Coronary artery (tissue), 2 donors: Measurements from ENCODE around the gene CR1.
"Not testable (repeated sequence)": the region's sequence is repeated elsewhere in the genome, so short reads cannot be mapped to it uniquely, and the experiment has no call there.

ENCODE experiments used
- DNase-seq: peaks from one replicate; pipeline ENCODE4 v3.0.0-alpha.2; 2017; ENCODE audit warnings: low spot score
- H3K27ac ChIP-seq, 2 donors: fragments of 200-600 bp; sonication (generic); one replicate each; pipeline ENCODE4 v1.5.1; 2016 to 2019
- H3K4me3 ChIP-seq: fragments of 200-600 bp; sonication (generic); 2 replicates; pipeline ENCODE4 v1.5.1; 2016; ENCODE audit warnings: mild to moderate bottlenecking, moderate library complexity
- CTCF ChIP-seq: fragments of 200-600 bp; sonication (generic); IDR thresholded peaks from one replicate; pipeline ENCODE4 v1.5.1; 2019; ENCODE audit warnings: antibody characterized with exemption

Gene CR1

GRCh38 chr1:207666342-207666741 lies 170.4 kb downstream of the CR1 start:
- no peak for DNase-seq
- no peak for TF ChIP-seq CTCF

DNA sequence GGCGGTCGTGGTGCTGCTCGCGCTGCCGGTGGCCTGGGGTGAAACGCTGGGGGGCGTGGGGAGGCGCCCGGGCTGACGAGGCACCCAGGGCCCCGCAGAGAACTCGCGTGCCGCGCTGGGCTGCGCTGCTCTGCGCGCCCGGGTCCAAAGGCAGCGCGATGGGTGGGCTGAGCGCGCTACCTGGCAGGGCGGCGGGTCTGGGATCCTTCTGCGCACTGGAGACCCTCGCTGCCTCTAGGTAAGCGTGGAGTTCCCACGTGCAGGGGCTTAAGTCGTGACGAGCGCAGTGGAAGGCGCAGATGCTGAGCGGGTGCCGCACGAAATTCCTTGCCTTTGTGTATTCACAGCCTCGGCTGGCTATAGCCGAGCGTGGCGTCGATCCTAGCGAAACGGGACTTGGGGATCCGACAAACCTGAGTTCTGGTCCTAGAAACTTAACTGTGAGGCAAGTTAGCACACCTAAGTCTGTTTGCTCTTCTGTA lies 173.6 kb downstream of the CR1 start:
- Histone ChIP-seq H3K4me3 (peak overlapping the region; percentile 39), H3K27ac (no peak overlapping the region)
- no peak for DNase-seq
- TF ChIP-seq CTCF = no peak

More at GRCh38 chr1:207666342-207666741, 170.4 kb downstream of the CR1 start:
- H3K27ac ChIP-seq = no peak overlapping the region
- H3K4me3 ChIP-seq = no peak overlapping the region

DNA sequence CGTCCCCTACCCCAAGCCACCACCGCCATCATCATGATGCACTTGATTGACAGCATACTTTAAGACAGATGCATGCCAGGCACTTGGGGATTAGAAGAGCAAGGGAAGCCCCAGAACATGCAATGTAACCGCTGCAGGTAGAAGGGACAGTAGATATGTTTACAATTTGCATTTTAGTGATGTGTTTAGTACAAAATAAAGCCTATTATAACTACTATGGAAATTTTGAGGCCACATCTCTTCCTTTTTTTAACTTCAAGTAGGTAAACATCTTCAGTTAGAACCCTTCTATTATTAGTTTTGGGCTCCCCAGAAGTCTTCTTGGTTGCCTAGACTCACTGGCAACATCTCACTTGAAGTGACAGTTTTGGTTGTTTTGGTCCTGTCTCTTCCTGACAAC lies 174.2 kb downstream of the CR1 start:
- DNase-seq = no peak
- Histone ChIP-seq H3K4me3 (no peak overlapping the region), H3K27ac (no peak overlapping the region)
- no peak for TF ChIP-seq CTCF

DNA sequence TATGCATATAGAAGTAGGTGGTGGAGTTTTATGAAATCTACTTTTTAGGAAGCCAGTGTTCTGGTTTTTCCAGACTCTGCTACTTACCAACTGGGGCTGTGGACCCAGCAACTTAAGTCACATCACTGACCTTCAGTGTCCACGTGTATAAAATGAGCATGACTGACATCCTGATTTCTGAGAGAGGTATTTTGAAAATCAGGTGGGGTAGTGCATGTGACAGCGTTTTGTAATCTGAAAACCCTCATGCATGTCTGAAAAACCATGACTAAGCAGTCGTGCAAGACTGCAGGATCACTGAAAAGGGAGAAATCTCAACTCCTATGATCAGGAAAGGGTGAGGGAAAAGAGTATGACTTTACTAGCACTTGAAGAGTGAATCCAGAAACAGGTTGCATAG lies 175.0 kb downstream of the CR1 start:
- TF ChIP-seq CTCF = no peak
- DNase-seq = no peak
- no peak overlapping the region for H3K4me3 ChIP-seq
- no peak overlapping the region for H3K27ac ChIP-seq

DNA sequence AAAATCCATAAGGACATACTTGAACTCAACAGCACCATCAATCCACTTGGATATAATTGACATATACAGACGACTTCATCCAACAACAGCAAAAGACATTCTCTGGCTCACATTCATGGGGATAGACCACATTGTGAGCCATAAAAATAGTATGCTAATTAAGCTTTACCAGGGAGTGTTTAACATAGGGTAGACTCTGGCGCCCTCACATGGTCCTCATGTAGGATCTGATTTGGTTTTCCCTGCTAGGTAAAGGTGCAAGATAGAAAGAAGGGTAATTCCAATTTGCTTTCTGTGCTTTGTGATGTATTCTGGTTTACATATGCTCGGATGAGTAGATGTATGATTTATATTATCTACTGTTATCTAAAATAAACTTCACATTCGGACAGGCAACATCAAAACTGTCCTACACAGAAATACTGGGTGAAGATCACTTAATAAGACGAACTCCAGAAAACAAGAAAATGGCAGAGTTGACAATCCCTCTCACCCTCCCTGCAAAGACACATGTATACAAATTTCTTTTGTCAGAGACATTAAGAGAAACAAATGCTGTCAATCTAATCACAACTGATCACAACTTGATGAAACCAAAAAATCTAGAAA lies 176.7 kb downstream of the CR1 start:
- Histone ChIP-seq H3K4me3 (no peak overlapping the region), H3K27ac (no peak overlapping the region)
- no peak for DNase-seq
- no peak for TF ChIP-seq CTCF

- H3K4me3 ChIP-seq = no peak overlapping the region
- no peak for TF ChIP-seq CTCF
- no peak overlapping the region for H3K27ac ChIP-seq
These were observed 177.4 kb downstream of the CR1 start for GRCh38 chr1:207673399-207673798.

DNA sequence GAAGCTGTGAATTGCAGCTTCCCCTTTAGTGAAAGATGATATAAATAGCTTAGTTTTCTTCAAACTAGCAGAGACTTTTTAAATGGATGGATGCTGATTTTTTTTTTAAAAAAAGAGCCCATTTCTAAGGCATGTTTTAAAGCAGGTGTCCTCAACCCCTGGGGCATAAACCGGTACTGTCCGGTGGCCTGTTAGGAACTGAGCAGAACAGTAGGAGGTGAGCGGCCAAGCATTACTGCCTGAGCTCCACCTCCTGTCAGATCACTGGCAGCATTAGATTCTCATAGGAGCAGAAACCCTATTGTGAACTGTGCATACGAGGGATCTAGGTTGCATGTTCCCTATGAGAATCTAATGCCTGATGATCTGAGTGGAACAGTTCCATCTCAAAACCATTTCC lies 180.2 kb downstream of the CR1 start:
- no peak for TF ChIP-seq CTCF
- H3K4me3 ChIP-seq = no peak overlapping the region
- no peak overlapping the region for H3K27ac ChIP-seq
- no peak for DNase-seq

More at GRCh38 chr1:207673399-207673798, 177.4 kb downstream of the CR1 start:
- no peak for DNase-seq

DNA sequence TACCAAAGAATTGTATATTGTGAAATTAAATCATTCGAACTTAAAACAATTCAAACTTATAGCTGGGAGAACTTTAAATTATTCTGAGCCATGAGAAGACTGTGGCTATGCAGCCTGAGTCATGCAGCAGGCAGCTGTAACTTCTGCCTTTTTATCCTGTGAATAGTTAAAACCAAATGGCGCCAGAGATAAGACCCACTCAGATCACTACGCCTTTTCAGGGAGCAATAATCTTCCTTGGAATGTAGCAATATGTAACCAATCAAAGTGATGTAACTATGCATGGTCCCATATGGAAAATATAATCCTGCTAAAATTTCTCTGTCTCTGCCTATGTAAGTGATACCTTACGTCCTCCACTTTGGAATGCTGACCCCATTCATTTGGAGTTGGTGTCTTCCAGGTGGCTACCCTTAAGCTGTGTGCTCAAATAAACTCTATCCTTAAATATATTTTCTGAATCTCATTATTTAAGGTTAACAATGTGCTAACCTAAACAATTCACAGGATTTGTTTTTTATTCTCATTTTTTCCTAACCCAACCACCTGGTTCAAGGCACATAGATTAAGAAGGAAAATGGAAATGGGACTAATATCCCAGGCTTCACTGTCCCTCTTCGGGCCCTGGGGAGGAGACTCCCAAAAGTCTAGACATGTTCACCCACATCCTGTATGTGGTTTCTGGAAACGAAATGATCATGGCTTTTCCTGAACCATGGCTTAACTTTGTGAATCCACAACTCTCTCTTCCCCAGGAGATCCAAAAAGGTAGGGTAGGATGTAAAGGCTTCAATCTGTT lies 184.8 kb downstream of the CR1 start:
- DNase-seq, H3K4me3 ChIP-seq, H3K27ac ChIP-seq: not testable (repeated sequence)

DNA sequence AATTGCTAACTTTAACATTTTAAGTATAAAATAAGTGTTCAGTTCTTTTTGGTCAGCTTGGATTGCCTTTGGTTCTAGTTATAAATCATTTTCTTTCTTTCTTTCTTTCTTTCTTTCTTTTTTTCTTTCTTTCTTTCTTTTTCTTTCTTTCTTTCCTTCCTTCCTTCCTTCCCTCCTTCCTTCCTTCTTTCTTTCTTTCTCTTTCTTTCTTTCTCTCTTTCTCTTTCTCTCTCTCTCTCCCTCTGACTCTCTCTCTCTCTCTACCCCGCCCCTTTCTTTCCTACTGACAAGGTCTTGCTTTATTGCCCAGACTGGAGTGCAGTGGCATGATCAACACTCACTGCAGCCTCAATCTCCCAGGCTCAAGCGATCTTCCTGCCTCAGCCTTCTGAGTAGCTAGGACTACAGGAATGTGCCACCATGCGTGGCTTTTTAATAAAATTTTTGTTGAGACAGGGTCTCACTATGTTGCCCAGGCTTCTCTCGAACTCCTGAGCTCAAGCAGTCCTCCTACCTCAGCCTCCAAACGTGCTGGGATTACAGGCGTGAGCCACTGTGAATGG lies 187.0 kb downstream of the CR1 start:
- not testable (repeated sequence) for DNase-seq, H3K4me3 ChIP-seq, H3K27ac ChIP-seq

DNA sequence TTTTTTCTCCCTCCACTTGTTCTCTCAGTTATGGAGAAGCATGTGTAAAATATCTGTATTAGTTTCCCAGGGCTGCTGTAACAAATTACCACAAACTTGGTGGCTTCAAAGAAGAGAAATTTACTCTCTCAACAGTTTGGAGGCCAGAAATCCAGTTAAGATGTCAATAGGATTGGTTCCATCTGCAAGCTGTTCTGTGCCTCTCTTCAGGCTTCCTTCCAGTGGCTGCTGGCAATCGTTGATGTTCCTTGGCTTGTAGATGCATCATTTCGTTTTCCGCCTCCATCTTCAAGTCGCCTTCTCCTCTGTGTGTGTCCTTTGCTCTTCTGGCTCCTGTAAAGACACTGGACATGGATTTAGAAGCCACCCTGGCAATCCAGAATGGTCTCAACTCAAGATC lies 194.6 kb downstream of the CR1 start:
- not testable (repeated sequence) for DNase-seq, H3K4me3 ChIP-seq

More for the DNA sequence above, 194.6 kb downstream of the CR1 start:
- H3K27ac ChIP-seq = not testable (repeated sequence)
